GM19351 (cell line): ENCODE results near the gene IL23R.

Source experiments
- ATAC-seq: cut with Tn5 transposase; IDR thresholded peaks from one replicate; pipeline ENCODE4 v1.9.1; 2021; ENCODE audit warnings: mild to moderate bottlenecking, moderate library complexity; ENCODE audit not compliant: unreplicated experiment

Gene IL23R

DNA sequence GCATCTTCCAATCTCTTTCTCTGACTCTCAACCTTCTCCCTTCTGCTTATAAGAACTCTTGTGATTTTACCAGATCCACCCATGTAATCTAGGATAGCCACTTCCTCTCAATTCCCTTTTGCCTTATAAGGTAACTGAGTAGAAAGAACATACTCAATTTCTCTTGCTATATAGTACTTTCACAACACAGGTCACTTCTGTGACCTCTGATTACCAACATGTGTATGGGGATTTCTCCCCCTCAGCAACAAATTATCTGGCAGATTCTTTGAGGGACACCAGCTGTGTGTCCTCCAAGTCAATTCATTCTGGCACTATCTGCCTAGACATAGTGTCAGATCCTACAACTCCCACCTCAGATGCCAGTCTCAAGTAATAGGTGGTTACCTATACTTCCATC lies 62.5 kb downstream of the IL23R start:
- ATAC-seq: peak; percentile 73

GRCh38 chr1:67230539-67230938 lies 64.3 kb downstream of the IL23R start:
- ATAC-seq: no peak

GRCh38 chr1:67236277-67236676 lies 70.0 kb downstream of the IL23R start:
- ATAC-seq: no peak

GRCh38 chr1:67239738-67240137 lies 73.5 kb downstream of the IL23R start:
- ATAC-seq: no peak

- ATAC-seq: no peak
These were observed 75.0 kb downstream of the IL23R start for GRCh38 chr1:67241200-67241746.

GRCh38 chr1:67242016-67242415 lies 75.8 kb downstream of the IL23R start:
- ATAC-seq: no peak

DNA sequence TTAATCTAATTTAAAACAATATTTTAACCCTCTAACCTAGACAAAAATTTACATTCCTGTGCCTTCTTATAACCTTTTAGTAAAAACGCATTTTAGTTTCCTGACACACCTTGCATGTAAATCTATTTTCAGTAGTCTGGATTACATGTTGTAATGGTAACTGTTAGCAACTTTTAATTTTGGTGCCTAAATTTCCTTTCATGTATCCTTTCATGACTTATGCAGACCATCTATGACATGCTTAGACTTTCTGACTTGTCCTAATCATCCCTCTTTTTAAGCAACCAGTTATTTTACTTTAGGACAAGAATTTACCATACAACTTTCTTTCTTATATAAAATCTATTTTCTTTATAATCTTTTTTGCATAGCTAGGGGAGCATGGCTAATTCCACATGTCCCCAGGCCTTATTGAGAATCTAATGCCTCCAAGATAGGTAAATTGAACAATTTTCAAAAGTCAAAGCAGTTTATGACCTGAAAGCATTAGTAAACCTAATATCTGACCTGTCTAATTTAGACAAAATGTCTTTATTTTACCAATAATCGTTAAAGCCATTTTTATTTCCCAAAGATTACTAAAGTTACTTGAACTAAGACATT lies 83.9 kb downstream of the IL23R start:
- ATAC-seq: no peak

DNA sequence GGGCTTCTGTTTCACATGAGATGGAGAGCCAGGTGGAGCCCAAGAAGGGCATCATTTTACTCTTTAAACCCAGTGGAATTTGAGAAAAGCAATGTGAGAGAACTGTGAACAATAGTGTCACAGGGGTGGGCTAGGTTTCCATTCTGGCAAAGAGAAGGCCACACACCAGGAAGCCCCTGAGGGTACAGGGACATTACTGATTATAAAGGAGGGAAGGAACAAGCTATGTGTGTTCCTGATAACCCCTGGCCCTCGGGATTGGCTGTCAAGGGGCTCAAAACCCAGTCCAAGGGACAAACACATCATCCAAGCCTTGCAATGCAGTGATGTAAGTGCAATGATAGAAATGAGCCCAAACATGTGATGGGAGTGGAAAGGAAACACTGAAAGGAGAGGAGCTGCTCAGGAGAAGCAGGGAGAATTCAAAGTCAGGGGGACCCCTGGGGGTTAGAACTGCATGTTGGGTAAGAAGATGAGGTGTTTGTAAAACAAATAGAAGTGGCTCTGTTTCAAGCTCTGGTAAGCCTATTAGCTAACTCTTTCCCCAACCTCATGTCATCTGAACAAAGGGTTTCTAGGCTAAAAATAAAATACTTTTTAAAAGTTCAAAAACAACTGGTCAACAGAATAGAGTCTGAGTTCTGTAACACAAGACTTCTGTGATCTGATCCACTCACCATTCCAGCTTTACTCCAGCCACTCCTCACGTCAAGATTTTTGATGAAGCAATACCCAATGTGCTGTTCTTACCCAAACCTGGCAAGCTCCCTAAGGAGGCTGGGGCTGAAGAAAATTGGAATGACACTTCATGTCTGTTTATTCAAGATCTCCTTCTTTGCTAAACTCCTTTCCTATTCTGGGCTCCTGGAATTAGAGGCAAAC lies 90.3 kb downstream of the IL23R start:
- ATAC-seq: no peak

DNA sequence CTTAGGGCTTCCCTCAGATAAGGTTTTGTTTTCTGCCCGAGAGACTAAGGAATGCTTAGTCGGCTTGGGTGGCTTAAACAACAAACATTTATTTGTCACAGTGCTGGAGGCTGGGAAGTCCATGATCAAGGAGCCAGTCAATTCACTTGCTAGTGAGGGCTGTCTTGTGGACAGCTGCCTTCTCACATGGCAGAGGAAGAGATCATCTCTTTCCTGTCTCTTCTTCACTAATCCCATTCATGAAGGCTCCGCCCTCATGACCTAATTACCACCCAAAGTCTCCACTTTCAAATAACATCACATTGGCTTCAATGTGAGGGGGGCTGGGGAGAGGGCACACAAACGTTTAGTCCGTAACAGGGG lies 90.9 kb downstream of the IL23R start:
- no peak for ATAC-seq

DNA sequence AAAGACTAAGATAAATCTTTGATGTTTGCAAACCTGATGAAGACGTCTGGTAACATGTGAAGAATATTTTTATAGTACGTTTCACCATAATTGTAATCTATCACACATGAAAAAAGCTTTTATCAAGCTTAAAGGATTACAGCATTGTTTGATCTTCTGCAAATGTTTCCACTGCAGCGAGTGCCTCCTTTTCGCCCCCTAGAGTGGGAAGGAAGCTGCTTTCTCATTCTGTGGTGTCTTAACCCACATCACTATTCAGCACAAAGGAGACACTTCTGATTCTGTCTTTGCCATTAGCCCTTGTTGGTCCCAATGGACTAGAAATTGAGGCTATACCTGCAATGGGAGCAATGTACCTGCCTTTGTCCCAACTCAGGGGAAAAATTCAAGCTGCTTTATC lies 95.4 kb downstream of the IL23R start:
- ATAC-seq: no peak

- no peak for ATAC-seq
These were observed 96.5 kb downstream of the IL23R start for GRCh38 chr1:67262735-67263134.

GRCh38 chr1:67264152-67264551 lies 97.9 kb downstream of the IL23R start:
- ATAC-seq: no peak

- no peak for ATAC-seq
These were observed 98.6 kb downstream of the IL23R start for GRCh38 chr1:67264899-67265298.

GRCh38 chr1:67269061-67269460 lies 102.8 kb downstream of the IL23R start:
- no peak for ATAC-seq

DNA sequence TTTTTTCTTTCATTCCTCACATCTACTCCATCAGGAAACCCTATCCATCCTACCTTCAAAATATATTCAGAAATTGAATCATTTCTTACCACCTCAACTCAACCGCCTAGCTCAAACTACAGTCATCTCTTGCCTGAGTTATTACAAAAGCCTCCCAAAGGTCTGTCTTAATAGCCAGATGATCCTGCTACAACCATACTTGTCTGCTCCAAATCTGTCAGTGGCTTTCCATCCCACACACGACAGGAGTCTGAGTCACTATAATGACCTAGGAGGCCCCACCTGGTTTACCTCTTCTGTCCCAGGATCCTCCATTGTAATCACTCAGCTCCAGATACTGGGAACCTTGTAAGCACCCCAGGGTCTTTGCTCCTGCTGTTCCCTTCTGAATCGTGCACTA lies 104.3 kb downstream of the IL23R start:
- no peak for ATAC-seq

- ATAC-seq: no peak
These were observed 107.3 kb downstream of the IL23R start for GRCh38 chr1:67273591-67273990.

DNA sequence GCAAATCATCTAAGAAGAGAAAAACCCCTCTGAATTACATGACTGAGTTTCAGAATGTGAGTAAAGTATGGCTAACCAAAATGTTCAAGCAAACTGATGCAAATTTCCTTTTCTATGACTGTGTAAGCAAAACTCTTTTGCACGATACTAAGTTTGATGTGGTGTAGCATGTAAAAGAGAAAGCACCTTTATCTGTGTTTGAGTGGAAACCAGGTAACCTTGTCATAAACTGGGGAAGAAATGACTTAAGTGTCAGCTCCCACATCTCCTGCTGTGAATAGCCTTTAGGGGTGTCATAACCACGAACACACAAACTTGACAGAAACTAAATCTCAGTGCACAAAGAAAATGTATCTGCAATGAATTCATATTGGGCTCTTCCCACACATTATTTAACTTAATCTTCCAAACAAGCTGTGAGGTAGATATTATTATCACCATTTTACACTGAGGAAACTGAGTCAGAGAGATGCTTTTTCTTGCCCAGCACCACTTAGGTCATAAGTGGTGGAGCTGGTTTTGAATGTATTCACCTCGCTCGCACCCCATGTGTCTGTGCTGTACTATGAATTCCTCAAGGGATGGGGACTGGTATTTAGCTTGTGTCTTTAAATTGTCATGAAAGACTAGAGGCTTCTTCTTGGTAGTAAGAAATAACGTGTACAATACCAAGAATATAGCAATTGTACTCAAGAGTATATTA lies 108.5 kb downstream of the IL23R start:
- ATAC-seq: peak; percentile 98

GRCh38 chr1:67280696-67281095 lies 114.4 kb downstream of the IL23R start:
- ATAC-seq: no peak

GRCh38 chr1:67281244-67281643 lies 115.0 kb downstream of the IL23R start:
- ATAC-seq: no peak

DNA sequence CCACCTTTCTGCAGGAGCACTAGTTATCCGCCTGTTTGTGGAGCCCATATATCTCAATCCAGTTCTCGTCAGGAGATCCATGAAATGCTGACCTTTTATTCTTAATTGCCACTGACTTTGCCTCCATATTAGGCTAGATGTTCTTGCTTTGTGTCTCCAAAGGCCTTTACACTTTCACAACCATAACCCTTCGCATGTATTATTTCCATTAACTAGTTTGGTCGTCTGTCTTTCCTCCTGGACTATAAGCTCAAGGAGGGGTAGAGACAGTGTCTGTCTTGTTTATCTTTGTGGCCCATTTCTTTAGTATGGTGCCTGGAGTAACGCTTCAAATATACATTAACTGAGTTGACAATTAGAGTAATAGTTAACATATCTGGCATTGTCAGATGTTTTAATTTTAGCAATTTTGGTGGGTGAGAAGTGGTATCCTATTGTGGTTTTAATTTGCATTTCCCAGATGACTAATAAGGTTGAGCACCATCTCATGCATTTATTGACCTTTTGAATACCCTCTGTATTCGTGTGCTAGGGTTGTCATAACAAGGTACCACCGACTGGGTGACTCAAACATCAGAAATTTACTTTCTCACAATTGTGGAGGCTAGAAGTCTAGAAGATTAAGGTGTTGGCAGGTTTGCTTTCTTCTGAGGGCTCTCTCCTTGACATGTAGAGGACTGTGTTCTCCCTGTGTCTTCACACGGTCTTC lies 119.7 kb downstream of the IL23R start:
- peak; percentile 94 for ATAC-seq

GRCh38 chr1:67290236-67290635 lies 124.0 kb downstream of the IL23R start:
- ATAC-seq: no peak
